ENCODE data around the gene PAQR9. TPM values are rescaled to one million over a fixed set of nuclear protein-coding genes. Genes with fewer than 3 reads are reported as not detected.
A peak's percentile ranks its signal among the peaks of the same experiment; 100 is the strongest.

Gene PAQR9
- total and polyA plus RNA-seq, 2 of the 13 experiments (the other 11 are each of a cell fraction or from before 2014, with no cell fraction given): 3.7 to 10.3 TPM

DNA sequence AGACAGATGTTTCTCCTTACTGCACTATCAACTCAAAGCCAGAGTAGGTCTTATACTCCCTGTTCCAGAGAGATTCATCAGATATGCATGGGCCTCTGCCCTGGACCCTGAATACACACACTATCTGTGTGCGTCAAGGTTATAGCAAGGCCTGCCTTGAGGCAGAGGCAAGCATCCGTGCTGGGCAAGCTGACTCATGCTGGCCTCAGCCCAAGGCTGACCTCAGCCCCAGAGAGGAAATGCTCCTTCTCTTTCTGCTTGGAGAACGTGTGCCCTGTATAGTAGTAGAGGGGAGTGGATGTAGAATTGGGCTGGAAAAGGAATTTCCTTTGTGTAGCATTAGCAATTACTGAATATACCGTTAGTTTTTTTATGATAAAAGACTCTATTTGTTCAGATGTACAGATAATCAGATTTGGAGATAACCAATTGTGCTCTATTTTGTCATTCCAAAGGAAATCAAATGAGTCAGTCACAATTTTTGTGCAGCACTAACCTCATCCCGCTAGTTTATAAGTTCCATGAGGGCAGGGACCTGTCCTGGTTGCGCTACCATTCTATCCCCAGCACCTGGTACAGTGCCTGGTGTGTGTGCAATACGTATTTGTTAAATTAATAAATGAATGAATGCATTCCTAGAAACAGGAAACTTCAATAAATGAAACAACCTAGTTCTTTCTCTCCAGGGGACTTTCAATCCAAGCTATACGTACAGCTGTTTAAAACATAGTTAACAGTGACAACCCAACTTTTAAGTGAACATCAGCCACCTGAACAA, 13.3 kb upstream of the PAQR9 start (continued):
- TF ChIP-seq, protein P1, sequence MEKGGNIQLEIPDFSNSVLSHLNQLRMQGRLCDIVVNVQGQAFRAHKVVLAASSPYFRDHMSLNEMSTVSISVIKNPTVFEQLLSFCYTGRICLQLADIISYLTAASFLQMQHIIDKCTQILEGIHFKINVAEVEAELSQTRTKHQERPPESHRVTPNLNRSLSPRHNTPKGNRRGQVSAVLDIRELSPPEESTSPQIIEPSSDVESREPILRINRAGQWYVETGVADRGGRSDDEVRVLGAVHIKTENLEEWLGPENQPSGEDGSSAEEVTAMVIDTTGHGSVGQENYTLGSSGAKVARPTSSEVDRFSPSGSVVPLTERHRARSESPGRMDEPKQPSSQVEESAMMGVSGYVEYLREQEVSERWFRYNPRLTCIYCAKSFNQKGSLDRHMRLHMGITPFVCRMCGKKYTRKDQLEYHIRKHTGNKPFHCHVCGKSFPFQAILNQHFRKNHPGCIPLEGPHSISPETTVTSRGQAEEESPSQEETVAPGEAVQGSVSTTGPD (CRISPR knock-in tag; IDR thresholded peaks at IDR 0.05): no peak
- no peak for TF ChIP-seq RBFOX2 (IDR thresholded peaks at IDR 0.05; ENCODE audit: low read depth, low read length)
- TF ChIP-seq, protein P2, sequence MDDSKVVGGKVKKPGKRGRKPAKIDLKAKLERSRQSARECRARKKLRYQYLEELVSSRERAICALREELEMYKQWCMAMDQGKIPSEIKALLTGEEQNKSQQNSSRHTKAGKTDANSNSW (CRISPR knock-in tag; IDR thresholded peaks at IDR 0.05; ENCODE audit: borderline replicate concordance): no peak
- no peak for TF ChIP-seq SRSF1 (optimal IDR thresholded peaks at IDR 0.05; ENCODE audit: low read depth, low read length)
- TF ChIP-seq, protein P3, sequence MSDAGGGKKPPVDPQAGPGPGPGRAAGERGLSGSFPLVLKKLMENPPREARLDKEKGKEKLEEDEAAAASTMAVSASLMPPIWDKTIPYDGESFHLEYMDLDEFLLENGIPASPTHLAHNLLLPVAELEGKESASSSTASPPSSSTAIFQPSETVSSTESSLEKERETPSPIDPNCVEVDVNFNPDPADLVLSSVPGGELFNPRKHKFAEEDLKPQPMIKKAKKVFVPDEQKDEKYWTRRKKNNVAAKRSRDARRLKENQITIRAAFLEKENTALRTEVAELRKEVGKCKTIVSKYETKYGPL (CRISPR knock-in tag; IDR thresholded peaks at IDR 0.05): no peak
- TF ChIP-seq CEBPB (IDR thresholded peaks at IDR 0.05; ENCODE audit: borderline replicate concordance, low read depth, low read length): no peak
- TF ChIP-seq ZNF264 (CRISPR knock-in tag; IDR thresholded peaks at IDR 0.05): 0 out of 2 replicates have a peak, but pooled peaks have one; percentile 60
- TF ChIP-seq, protein P4, sequence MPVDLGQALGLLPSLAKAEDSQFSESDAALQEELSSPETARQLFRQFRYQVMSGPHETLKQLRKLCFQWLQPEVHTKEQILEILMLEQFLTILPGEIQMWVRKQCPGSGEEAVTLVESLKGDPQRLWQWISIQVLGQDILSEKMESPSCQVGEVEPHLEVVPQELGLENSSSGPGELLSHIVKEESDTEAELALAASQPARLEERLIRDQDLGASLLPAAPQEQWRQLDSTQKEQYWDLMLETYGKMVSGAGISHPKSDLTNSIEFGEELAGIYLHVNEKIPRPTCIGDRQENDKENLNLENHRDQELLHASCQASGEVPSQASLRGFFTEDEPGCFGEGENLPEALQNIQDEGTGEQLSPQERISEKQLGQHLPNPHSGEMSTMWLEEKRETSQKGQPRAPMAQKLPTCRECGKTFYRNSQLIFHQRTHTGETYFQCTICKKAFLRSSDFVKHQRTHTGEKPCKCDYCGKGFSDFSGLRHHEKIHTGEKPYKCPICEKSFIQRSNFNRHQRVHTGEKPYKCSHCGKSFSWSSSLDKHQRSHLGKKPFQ (CRISPR knock-in tag; IDR thresholded peaks at IDR 0.05; ENCODE audit: insufficient replicate concordance): no peak
- no peak for TF ChIP-seq POLR2G (IDR thresholded peaks at IDR 0.05; ENCODE audit: low read depth, low read length)
- TF ChIP-seq, protein P5, sequence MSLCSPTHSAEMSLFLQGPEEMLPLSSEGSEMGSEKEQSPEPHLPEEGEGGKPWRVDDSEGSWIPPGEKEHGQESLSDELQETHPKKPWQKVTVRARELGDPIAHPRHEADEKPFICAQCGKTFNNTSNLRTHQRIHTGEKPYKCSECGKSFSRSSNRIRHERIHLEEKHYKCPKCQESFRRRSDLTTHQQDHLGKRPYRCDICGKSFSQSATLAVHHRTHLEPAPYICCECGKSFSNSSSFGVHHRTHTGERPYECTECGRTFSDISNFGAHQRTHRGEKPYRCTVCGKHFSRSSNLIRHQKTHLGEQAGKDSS (CRISPR knock-in tag; IDR thresholded peaks at IDR 0.05; ENCODE audit: borderline replicate concordance, low read depth): 0 out of 2 replicates have a peak, but pooled peaks have one; percentile 4
- no peak for TF ChIP-seq DR1 (CRISPR knock-in tag; IDR thresholded peaks at IDR 0.05)
- TF ChIP-seq, protein P6, sequence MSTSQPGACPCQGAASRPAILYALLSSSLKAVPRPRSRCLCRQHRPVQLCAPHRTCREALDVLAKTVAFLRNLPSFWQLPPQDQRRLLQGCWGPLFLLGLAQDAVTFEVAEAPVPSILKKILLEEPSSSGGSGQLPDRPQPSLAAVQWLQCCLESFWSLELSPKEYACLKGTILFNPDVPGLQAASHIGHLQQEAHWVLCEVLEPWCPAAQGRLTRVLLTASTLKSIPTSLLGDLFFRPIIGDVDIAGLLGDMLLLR (CRISPR knock-in tag; IDR thresholded peaks at IDR 0.05): no peak
- TF ChIP-seq, protein P7, sequence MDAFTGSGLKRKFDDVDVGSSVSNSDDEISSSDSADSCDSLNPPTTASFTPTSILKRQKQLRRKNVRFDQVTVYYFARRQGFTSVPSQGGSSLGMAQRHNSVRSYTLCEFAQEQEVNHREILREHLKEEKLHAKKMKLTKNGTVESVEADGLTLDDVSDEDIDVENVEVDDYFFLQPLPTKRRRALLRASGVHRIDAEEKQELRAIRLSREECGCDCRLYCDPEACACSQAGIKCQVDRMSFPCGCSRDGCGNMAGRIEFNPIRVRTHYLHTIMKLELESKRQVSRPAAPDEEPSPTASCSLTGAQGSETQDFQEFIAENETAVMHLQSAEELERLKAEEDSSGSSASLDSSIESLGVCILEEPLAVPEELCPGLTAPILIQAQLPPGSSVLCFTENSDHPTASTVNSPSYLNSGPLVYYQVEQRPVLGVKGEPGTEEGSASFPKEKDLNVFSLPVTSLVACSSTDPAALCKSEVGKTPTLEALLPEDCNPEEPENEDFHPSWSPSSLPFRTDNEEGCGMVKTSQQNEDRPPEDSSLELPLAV (CRISPR knock-in tag; conservative IDR thresholded peaks at IDR 0.05; ENCODE audit: low read depth): no peak
- peak; percentile 90 for TF ChIP-seq GATAD2A (CRISPR knock-in tag; IDR thresholded peaks at IDR 0.05)
- TF ChIP-seq ZNF333 (CRISPR knock-in tag; IDR thresholded peaks at IDR 0.05; ENCODE audit: borderline replicate concordance): no peak
- no peak for TF ChIP-seq HCFC1 (IDR thresholded peaks at IDR 0.05; ENCODE audit: low read depth, low read length)
- no peak for TF ChIP-seq HES4 (CRISPR knock-in tag; IDR thresholded peaks at IDR 0.05; ENCODE audit: borderline replicate concordance)
- no peak for TF ChIP-seq YY1 (IDR thresholded peaks at IDR 0.05; ENCODE audit: insufficient read depth, insufficient replicate concordance, low read depth, low read length)
- no peak for TF ChIP-seq ZNF567 (CRISPR knock-in tag; IDR thresholded peaks at IDR 0.05; ENCODE audit: borderline replicate concordance)
- peak; percentile 95 for TF ChIP-seq HDAC2 (CRISPR knock-in tag; IDR thresholded peaks at IDR 0.05)
- TF ChIP-seq, protein P8, sequence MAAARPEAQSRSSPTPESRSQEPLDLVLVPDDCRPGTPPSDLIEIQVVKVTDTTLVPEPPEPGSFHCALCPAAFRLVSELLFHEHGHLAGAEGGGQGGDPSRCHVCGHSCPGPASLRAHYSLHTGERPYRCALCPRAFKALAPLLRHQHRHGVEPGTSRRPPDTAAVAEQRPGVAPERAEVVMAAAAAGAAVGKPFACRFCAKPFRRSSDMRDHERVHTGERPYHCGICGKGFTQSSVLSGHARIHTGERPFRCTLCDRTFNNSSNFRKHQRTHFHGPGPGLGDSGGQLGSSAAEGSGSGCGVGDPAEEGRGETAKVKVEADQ (CRISPR knock-in tag; IDR thresholded peaks at IDR 0.05; ENCODE audit: borderline replicate concordance): no peak
